Lower lobe of right lung (tissue), 2 donors: Measurements from ENCODE around the gene CAP2. TPM values are rescaled to one million over a fixed set of nuclear protein-coding genes. Genes with fewer than 3 reads are reported as not detected.
A peak's percentile ranks its signal among the peaks of the same experiment; 100 is the strongest.

Experiments
- ATAC-seq, 2 donors: fragments of 200-7000 bp; cut with Tn5 transposase; one replicate each; pipeline ENCODE4 v1.9.1; 2020 to 2022; ENCODE audit warnings: mild to moderate bottlenecking in 2 of 2, moderate library complexity in 2 of 2
- DNase-seq: peaks from one replicate; pipeline ENCODE4 v3.0.0-alpha.2; 2020
- H3K27ac ChIP-seq: fragments of 200-600 bp; one replicate; pipeline ENCODE4 v1.8.0; 2022
- H3K27me3 ChIP-seq: fragments of 200-600 bp; one replicate; pipeline ENCODE4 v1.8.0; 2022; ENCODE audit warnings: low read depth
- H3K36me3 ChIP-seq: fragments of 200-600 bp; one replicate; pipeline ENCODE4 v1.8.0; 2022; ENCODE audit warnings: mild to moderate bottlenecking
- H3K4me1 ChIP-seq: fragments of 200-600 bp; one replicate; pipeline ENCODE4 v1.8.0; 2022
- H3K4me3 ChIP-seq: fragments of 200-600 bp; one replicate; pipeline ENCODE4 v1.8.0; 2022; ENCODE audit warnings: mild to moderate bottlenecking
- H3K9me3 ChIP-seq: fragments of 200-600 bp; one replicate; pipeline ENCODE4 v1.8.0; 2022
- CTCF ChIP-seq: fragments of 200-600 bp; IDR thresholded peaks from one replicate; pipeline ENCODE4 v1.8.0; 2022; ENCODE audit warnings: antibody characterized with exemption, mild to moderate bottlenecking
- intact Hi-C: fragments of 100-400 bp; cut with DNase I; formaldehyde crosslinking; loops from one replicate; pipeline ENCODE4 v1.11.0; 2022
- total RNA-seq: library from RNA; stranded (reverse); fragmentation: NEBNext Ultra II Directional; extraction: Animal tissue kit (Norgen Biotek cat#: 25700); gene quantifications from one replicate; pipeline ENCODE4 v1.2.1, GENCODE V29; 2021
- donor health status: DM: no; HTN: yes; CAD: no; lungs with severe emphysema.

The CAP2 gene
- total RNA-seq, 1 donor from 2014 or later: 4.7 TPM

GRCh38 chr6:17365961-17366360, 27.4 kb upstream of the CAP2 start:
- ATAC-seq (no peak), DNase-seq (no peak)
- Histone ChIP-seq H3K27me3 (no peaks in the 10 kb centered on the region), H3K27ac (no peak overlapping the region), H3K4me3 (no peak overlapping the region), H3K36me3 (no peaks in the 10 kb centered on the region), H3K9me3 (peaks cover 14% of the 10 kb centered on the region), H3K4me1 (no peaks in the 10 kb centered on the region)
- no peak for TF ChIP-seq CTCF
- intact Hi-C loops: no loop called here

DNA sequence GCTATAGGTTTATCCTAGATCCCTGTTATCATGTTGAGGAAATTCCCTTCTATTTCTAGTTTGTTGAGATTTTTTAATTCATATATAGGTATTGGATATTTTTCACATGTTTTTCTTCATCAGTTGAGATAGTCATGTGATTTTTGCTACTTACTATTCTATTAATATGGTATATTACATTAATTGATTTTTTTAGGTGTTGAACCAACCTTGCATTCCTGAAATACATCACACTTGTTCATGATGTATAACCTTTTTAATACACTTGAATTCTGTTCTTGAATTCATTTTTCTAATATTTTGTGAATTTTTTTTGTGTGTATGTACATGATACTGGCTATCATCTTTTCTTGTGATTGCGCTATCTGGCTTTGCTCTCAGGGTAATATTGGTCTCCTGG, 25.5 kb upstream of the CAP2 start:
- Histone ChIP-seq H3K9me3 (peaks cover 14% of the 10 kb centered on the region), H3K27ac (no peak overlapping the region), H3K4me1 (no peaks in the 10 kb centered on the region), H3K36me3 (no peaks in the 10 kb centered on the region), H3K4me3 (no peak overlapping the region), H3K27me3 (no peaks in the 10 kb centered on the region)
- ATAC-seq (no peak), DNase-seq (no peak)
- no peak for TF ChIP-seq CTCF
- intact Hi-C loops: no loop called here

DNA sequence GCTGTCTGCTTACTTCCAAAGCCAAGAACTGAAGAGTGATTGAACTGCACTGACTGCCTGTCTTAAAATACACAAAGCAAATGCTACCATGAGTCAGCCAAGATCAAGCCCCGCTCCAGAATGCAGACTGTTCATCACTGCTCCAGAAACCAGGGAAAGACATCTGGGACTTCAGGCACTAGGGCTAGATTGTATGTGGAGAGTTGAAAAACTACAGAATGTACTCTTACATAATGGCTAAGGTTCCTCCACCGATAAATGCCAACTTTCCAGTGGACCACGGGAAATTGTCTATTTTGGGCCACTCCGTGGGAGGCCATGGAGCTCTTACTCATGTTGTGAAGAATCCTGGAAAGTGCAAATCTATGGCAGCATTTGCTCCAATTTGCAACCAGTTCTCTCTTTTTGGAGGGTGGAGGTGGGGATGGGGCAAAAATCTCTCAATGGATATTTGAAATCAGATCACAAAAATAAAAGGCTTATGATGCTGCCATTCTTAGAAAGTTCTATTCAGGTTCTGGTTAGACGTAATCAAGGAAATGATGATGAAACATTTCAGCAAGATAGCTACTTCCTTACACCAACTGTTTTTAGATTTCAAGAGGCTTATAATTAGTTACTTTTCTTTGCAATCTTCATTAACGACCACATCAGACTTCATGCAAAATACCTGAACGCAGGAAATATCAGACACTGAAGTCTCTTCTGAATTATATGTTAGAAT, 11.8 kb upstream of the CAP2 start:
- ATAC-seq (peak in 1 of 2 donors; percentile 50), DNase-seq (no peak)
- intact Hi-C loops: no loop called here
- TF ChIP-seq CTCF: no peak
- no peaks in the 10 kb centered on the region for H3K9me3 ChIP-seq
- no peaks in the 10 kb centered on the region for H3K4me1 ChIP-seq
- H3K36me3 ChIP-seq: no peaks in the 10 kb centered on the region
- H3K4me3 ChIP-seq: no peak overlapping the region
- H3K27me3 ChIP-seq: no peaks in the 10 kb centered on the region
- H3K27ac ChIP-seq: no peak overlapping the region

GRCh38 chr6:17385660-17386059, 7.7 kb upstream of the CAP2 start:
- DNase-seq (no peak), ATAC-seq (no peak)
- no peaks in the 10 kb centered on the region for H3K36me3 ChIP-seq
- H3K27me3 ChIP-seq: no peaks in the 10 kb centered on the region
- TF ChIP-seq CTCF: no peak
- no peaks in the 10 kb centered on the region for H3K4me1 ChIP-seq
- H3K9me3 ChIP-seq: no peaks in the 10 kb centered on the region
- intact Hi-C loops: no loop called here
- H3K27ac ChIP-seq: no peak overlapping the region
- no peak overlapping the region for H3K4me3 ChIP-seq

- Histone ChIP-seq H3K4me1 (peaks cover 9% of the 10 kb centered on the region), H3K4me3 (no peak overlapping the region), H3K27me3 (no peaks in the 10 kb centered on the region), H3K36me3 (no peaks in the 10 kb centered on the region), H3K9me3 (no peaks in the 10 kb centered on the region), H3K27ac (no peak overlapping the region)
- ATAC-seq (no peak), DNase-seq (no peak)
- no peak for TF ChIP-seq CTCF
- intact Hi-C loops: no loop called here
Observed at GRCh38 chr6:17388365-17388764, 5.0 kb upstream of the CAP2 start.
